GM12878 (cell line): Measurements from ENCODE around the gene CAVIN4.

ENCODE experiments used
- TF ChIP-seq, protein P1 (sequence below), 3 experiments: IDR thresholded peaks in 2 of 3; conservative IDR thresholded peaks in 1 of 3; 2 replicates each; pipeline ENCODE4 v1.5.1; 2011; ENCODE audit warnings: low read depth in 3 of 3, low read length in 3 of 3, mild to moderate bottlenecking in 3 of 3, control low read depth in 2 of 3, moderate library complexity in 2 of 3, inconsistent platforms in 1 of 3, mixed read lengths in 1 of 3; ENCODE audit not compliant: control insufficient read depth in 2 of 3, insufficient read depth in 1 of 3; ENCODE audit errors: extremely low read depth in 1 of 3
- TF ChIP-seq, protein P2 (sequence below): IDR thresholded peaks from 2 replicates; pipeline ENCODE4 v1.6.1; 2012; ENCODE audit warnings: mild to moderate bottlenecking, low read depth, low read length

DNA sequence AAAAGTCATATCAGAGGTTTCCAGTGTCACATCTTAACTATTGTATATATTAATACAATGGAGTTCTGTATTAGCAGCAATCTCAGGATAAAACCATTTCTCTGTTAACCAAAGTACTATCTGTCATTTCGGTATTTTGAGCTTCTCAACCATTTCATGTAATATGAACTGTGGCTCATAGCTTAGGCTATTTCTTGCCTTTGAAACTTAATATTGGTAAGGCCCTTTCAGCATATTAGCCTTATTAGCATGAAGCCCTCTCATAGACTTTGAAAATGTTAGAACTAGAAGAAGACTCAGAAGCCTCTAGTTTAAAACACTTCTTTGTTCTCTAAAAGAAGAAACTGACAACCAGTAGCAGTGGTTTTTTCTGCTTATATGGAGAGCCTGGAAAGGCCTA lies 731 bp downstream of the CAVIN4 start:
- TF ChIP-seq, protein P1, sequence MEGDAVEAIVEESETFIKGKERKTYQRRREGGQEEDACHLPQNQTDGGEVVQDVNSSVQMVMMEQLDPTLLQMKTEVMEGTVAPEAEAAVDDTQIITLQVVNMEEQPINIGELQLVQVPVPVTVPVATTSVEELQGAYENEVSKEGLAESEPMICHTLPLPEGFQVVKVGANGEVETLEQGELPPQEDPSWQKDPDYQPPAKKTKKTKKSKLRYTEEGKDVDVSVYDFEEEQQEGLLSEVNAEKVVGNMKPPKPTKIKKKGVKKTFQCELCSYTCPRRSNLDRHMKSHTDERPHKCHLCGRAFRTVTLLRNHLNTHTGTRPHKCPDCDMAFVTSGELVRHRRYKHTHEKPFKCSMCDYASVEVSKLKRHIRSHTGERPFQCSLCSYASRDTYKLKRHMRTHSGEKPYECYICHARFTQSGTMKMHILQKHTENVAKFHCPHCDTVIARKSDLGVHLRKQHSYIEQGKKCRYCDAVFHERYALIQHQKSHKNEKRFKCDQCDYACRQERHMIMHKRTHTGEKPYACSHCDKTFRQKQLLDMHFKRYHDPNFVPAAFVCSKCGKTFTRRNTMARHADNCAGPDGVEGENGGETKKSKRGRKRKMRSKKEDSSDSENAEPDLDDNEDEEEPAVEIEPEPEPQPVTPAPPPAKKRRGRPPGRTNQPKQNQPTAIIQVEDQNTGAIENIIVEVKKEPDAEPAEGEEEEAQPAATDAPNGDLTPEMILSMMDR (IDR thresholded peaks at IDR 0.05 in 2 of 3, conservative IDR thresholded peaks at IDR 0.05 in 1 of 3; ENCODE audit: control insufficient read depth in 2 of 3, extremely low read depth in 1 of 3, insufficient read depth in 1 of 3, low read depth in 3 of 3, low read length in 3 of 3): no peak
- TF ChIP-seq, protein P2, sequence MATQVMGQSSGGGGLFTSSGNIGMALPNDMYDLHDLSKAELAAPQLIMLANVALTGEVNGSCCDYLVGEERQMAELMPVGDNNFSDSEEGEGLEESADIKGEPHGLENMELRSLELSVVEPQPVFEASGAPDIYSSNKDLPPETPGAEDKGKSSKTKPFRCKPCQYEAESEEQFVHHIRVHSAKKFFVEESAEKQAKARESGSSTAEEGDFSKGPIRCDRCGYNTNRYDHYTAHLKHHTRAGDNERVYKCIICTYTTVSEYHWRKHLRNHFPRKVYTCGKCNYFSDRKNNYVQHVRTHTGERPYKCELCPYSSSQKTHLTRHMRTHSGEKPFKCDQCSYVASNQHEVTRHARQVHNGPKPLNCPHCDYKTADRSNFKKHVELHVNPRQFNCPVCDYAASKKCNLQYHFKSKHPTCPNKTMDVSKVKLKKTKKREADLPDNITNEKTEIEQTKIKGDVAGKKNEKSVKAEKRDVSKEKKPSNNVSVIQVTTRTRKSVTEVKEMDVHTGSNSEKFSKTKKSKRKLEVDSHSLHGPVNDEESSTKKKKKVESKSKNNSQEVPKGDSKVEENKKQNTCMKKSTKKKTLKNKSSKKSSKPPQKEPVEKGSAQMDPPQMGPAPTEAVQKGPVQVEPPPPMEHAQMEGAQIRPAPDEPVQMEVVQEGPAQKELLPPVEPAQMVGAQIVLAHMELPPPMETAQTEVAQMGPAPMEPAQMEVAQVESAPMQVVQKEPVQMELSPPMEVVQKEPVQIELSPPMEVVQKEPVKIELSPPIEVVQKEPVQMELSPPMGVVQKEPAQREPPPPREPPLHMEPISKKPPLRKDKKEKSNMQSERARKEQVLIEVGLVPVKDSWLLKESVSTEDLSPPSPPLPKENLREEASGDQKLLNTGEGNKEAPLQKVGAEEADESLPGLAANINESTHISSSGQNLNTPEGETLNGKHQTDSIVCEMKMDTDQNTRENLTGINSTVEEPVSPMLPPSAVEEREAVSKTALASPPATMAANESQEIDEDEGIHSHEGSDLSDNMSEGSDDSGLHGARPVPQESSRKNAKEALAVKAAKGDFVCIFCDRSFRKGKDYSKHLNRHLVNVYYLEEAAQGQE: no peak
